IPS-NIHi7 (cell line): ENCODE measurements around the gene ECHS1.
A peak's percentile ranks its signal among the peaks of the same experiment; 100 is the strongest.
"Not testable (repeated sequence)": the region's sequence is repeated elsewhere in the genome, so short reads cannot be mapped to it uniquely, and the experiment has no call there.

Experiments
- DNase-seq: peaks from one replicate; pipeline ENCODE4 v3.0.0; 2012; ENCODE audit warnings: mixed read lengths; ENCODE audit errors: extremely low spot score

Gene ECHS1

GRCh38 chr10:133324857-133325260, 48.3 kb downstream of the ECHS1 start:
- DNase-seq, result no peak

DNA sequence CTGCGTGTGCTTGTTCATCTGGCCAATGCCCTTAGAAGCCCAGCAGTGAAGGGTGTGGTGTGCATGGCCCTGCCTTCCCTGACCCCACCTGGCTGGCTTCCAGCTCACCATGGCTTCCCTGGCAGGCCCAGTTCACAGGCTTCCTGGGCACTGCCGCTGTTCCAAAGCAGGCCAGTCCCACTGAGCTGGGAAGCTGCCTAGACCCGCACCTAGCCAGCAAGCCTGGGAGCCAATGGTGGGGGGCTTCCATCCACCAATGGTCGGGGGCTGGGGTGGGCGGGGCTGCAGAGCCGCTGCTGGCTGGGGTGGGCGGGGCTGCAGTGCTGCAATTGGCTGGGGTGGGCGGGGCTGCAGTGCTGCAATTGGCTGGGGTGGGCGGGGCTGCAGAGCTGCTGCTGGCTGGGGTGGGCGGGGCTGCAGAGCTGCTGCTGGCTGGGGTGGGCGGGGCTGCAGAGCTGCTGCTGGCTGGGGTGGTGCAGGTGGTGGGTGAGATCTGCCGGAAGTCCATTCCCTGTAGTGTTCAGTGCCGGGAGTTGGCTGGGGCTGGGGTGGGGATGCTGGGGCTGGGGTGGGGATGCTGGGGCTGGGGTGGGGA, 48.9 kb downstream of the ECHS1 start:
- peak; percentile 66 for DNase-seq

DNA sequence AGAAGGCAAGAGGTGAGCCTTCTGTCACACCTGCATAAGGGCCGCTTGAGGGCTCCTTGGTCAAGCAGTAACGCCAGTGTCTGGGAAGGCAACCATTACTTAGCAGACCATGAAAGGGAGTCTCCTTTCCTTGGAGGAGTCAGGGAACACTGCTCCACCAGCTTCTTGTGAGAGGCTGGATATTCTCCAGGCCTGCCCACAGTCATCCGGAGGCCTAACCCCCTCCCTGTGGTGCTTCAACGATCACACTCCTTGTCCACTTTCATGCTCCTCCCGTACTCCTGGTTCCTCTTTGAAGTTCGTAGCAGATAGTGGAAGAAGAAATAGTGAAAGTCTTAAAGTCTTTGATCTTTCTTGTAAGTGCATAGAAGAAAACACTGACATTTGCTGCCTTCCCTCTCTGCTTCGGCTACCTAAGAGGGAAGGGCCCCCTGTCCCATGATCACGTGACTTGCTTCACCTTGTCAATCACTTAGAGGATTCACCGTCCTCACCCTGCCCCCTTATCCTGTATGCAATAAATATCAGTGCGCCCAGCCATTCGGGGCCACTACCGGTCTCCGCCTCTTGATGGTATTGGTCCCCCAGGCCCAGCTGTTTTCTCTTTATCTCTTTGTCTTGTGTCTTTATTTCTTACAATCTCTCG, 51.0 kb downstream of the ECHS1 start:
- not testable (repeated sequence) for DNase-seq

DNA sequence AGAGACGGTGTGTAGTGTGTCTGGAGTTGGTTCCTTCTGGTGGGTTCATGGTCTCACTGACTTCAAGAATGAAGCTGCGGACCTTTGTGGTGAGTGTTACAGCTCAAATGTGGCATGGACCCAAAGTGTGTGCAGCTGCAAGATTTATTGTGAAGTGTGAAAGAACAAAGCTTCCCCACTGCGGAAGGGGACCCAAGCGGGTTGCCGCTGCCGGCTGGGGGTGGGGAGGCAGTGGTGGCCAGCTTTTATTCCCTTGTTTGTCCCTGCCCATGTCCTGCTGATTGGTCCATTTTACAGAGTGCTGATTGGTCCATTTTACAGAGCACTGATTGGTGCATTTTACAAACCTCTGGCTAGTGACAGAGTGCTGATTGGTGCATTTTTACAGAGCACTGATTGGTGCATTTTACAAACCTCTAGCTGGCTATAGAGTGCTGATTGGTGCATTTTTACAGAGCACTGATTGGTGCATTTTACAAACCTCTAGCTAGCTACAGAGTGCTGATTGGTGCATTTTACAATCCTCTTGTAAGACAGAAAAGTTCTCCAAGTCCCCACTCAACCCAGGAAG, 52.2 kb downstream of the ECHS1 start:
- not testable (repeated sequence) for DNase-seq

DNA sequence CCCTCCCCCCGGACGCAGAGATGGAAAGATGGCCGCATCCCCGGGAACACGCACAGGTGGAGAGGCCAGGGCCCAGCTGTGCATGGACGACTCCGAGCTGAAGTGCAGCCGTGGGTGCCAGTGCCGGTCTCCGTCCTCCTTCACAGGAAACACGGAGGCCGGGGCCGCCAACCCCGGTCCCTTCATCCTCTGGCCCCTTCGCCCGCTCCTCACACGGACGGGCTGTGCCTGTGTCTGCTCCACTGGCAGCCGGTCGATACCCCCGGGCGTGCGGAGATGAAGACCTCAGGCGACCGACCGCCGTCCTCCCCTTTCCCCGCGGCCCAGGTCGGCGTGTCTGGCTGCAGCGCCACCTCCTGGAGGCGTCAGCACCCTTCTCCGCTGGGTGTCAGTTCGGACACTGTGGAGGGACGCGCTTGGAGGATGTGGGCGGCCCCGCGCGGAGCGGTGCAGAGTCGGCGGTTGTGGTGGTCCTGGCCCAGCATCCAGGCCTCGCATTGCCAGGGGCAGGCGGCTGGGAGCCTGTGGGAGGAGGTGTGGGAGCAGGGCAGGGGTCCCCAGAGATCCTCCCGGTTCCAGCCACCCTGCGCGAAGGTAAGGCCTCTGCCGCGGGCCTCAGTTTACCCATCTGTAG, 54.5 kb downstream of the ECHS1 start:
- peak; percentile 79 for DNase-seq

- DNase-seq, result no peak
Measured at GRCh38 chr10:133316732-133317131, 56.4 kb downstream of the ECHS1 start.

- no peak for DNase-seq
Measured at GRCh38 chr10:133316266-133316665, 56.9 kb downstream of the ECHS1 start.

DNA sequence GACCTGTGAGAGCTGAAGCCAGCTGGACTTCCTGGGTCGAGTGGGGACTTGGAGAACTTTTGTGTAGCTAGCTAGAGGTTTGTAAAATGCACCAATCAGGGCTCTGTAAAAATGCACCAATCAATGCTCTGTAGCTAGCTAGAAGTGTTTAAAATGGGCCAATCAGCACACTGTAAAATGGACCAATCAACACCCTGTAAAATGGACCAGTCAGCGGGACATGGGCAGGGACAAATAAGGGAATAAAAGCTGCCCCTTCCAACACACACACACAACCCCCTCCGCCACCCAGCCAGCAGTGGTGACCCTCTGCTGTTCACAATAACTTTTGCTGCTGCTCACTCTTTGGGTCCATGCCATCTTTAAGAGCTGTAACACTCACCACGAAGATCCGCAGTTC, 57.3 kb downstream of the ECHS1 start:
- no peak for DNase-seq

GRCh38 chr10:133314911-133315310, 58.2 kb downstream of the ECHS1 start:
- DNase-seq, result no peak

- DNase-seq, result no peak
Measured at GRCh38 chr10:133313192-133313591, 60.0 kb downstream of the ECHS1 start.

DNA sequence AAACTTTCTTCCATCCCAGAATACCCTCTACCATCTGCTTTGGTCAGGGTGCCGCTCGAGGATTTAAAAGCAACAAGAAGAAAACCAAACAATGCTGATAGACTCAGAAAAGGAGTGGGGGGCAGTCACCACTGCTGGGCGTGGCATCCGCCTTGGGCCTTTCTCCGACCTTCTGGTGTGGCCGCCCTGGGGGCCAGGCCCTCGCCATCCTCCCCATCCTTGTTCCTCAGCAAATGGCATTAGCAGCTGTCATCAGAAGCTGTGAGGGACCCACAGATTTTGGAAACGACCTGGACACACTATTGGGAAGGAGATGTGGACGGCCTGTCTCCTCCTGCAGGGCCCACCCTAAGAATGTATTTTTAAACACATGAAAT, 60.4 kb downstream of the ECHS1 start:
- DNase-seq, result no peak
